Measurements from ENCODE around the gene AGA. TPM values are rescaled to one million over a fixed set of nuclear protein-coding genes. Genes with fewer than 3 reads are reported as not detected.

AGA gene
- total RNA-seq = 10 to 100 TPM; 10.9 to 15.8 TPM
- 9.0 TPM for polyA plus RNA-seq (2013, experiment 1 of 2)
- 9.8 TPM for polyA plus RNA-seq (2013, experiment 2 of 2)
- long read RNA-seq, experiment 1, partial matches to known transcripts = 1 of 9 reads
- long read RNA-seq, experiment 1, other reads (novel, unspliced or antisense) = 4 of 9 reads
- long read RNA-seq, experiment 2, transcript AGA-201 (9 exons, 2,107 nt) = major isoform, 21 of 30 reads
- long read RNA-seq, experiment 2, partial matches to known transcripts = 3 of 30 reads
- long read RNA-seq, experiment 2, other reads (novel, unspliced or antisense) = 6 of 30 reads
- long read RNA-seq, experiment 3, transcript AGA-201 (9 exons, 2,107 nt) = major isoform, 65 of 72 reads
- long read RNA-seq, experiment 3, partial matches to known transcripts = 1 of 72 reads
- long read RNA-seq, experiment 3, other reads (novel, unspliced or antisense) = 6 of 72 reads
- long read RNA-seq, experiment 4, transcript AGA-201 (9 exons, 2,107 nt) = major isoform, 54 of 64 reads
- long read RNA-seq, experiment 4, partial matches to known transcripts = 0 of 64 reads
- long read RNA-seq, experiment 4, other reads (novel, unspliced or antisense) = 10 of 64 reads

GRCh38 chr4:177441803-177442622, at the start of gene AGA:
AGA (minus strand) TSS chr4:177442437; CDS start chr4:177442375, 62 bp downstream.
- H3K27ac ChIP-seq (ENCODE audit: low read depth, low read length) = peak within 1 kb of the TSS; percentile 93
- TF ChIP-seq CTCF (conservative IDR thresholded peaks at IDR 0.05) = no peak
- Mint-ChIP-seq H3K27me3 (ENCODE audit: insufficient read depth) (no peaks in the 10 kb centered on the region), H3K9me3 (no peaks in the 10 kb centered on the region), H3K4me3 (peak within 1 kb of the TSS; percentile 70), H3K4me1 (peaks cover 22% of the 10 kb centered on the region), H3K27ac (peak within 1 kb of the TSS; percentile 98), H3K36me3 (ENCODE audit: low read depth) (peaks cover 14% of the 10 kb centered on the region)
- no peaks in the 10 kb centered on the region for H3K36me3 ChIP-seq (ENCODE audit: control insufficient read depth, insufficient read depth, low read length)
- H3K4me1 ChIP-seq (ENCODE audit: control insufficient read depth, insufficient read depth, low read length) = peaks cover 3% of the 10 kb centered on the region
- no peaks in the 10 kb centered on the region for H3K9me3 ChIP-seq (ENCODE audit: control insufficient read depth, low read length)
- H3K4me3 ChIP-seq (ENCODE audit: low read length) = peak within 1 kb of the TSS; percentile 87
- DNase-seq = peak; percentile 96
- H3K27me3 ChIP-seq (ENCODE audit: control insufficient read depth, insufficient read depth, low read length, poor library complexity, severe bottlenecking) = no peaks in the 10 kb centered on the region
- 3 to 6% methylated on average over 21 to 60 of the region's 60 CpGs for WGBS, 2 experiments (ENCODE audit: insufficient coverage in 1 of 2, insufficient read length in 1 of 2)
- H3K9ac ChIP-seq (ENCODE audit: extremely low read depth, low read length, poor library complexity, severe bottlenecking) = peak within 1 kb of the TSS; percentile 77

- no peak overlapping the region for H3K27ac Mint-ChIP-seq
- WGBS, 2 experiments (ENCODE audit: insufficient coverage in 1 of 2, insufficient read length in 1 of 2) = 20 to 71% methylated on average over 1 to 4 of the region's 5 CpGs
These were observed 49.8 kb upstream of the AGA start for GRCh38 chr4:177492022-177492421.

More at GRCh38 chr4:177492022-177492421, 49.8 kb upstream of the AGA start:
- Mint-ChIP-seq H3K27me3 (ENCODE audit: insufficient read depth) (no peaks in the 10 kb centered on the region), H3K9me3 (peaks cover 13% of the 10 kb centered on the region), H3K4me1 (peaks cover 6% of the 10 kb centered on the region), H3K36me3 (ENCODE audit: low read depth) (peaks cover 20% of the 10 kb centered on the region), H3K4me3 (no peak overlapping the region)
- no peak for DNase-seq
- Histone ChIP-seq H3K4me3 (ENCODE audit: low read length) (no peak overlapping the region), H3K27me3 (ENCODE audit: control insufficient read depth, insufficient read depth, low read length, poor library complexity, severe bottlenecking) (no peaks in the 10 kb centered on the region), H3K4me1 (ENCODE audit: control insufficient read depth, insufficient read depth, low read length) (no peaks in the 10 kb centered on the region), H3K36me3 (ENCODE audit: control insufficient read depth, insufficient read depth, low read length) (no peaks in the 10 kb centered on the region), H3K27ac (ENCODE audit: low read depth, low read length) (no peak overlapping the region), H3K9ac (ENCODE audit: extremely low read depth, low read length, poor library complexity, severe bottlenecking) (no peak overlapping the region), H3K9me3 (ENCODE audit: control insufficient read depth, low read length) (peaks cover 11% of the 10 kb centered on the region)
- TF ChIP-seq CTCF (conservative IDR thresholded peaks at IDR 0.05) = no peak
